ENCODE results near the gene AFAP1. TPM values are rescaled to one million over a fixed set of nuclear protein-coding genes. Genes with fewer than 3 reads are reported as not detected.
A peak's percentile ranks its signal among the peaks of the same experiment; 100 is the strongest.
"Not testable (repeated sequence)": the region's sequence is repeated elsewhere in the genome, so short reads cannot be mapped to it uniquely, and the experiment has no call there.

Gene AFAP1
- total RNA-seq, 1 experiment from 2014 or later = 32.9 TPM

DNA sequence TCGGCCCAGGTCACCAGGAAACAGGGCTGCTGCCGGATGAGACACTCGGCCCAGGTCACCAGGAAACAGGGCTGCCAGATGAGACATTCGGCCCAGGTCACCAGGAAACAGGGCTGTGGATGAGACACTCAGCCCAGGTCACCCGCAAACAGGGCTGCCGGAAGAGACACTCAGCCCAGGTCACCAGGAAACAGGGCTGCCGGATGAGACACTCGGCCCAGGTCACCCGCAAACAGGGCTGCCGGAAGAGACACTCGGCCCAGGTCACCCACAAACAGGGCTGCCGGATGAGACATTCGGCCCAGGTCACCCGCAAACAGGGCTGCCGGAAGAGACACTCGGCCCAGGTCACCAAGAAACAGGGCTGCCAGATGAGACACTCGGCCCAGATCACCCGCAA is 21.5 kb downstream of the AFAP1 start:
- DNase-seq (ENCODE audit: low spot score) = not testable (repeated sequence)

DNA sequence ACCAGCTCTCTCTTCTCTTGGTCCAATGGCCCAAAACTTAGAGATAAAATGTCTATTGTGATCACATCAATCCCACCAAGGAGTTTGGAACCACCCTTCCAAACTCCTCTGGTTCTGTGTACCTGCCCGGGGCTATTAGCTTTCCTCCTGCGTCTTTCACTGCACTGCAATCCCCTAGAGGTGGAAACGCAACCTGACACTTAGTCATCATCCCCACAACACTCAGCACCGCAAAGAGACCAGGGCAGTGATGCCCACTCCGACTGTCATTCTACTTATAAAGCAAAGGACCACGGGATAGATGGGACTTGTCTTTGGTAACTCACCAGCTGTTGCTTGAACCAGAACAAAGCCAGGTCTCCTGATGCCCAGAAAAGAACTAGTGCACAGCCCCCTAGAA is 22.0 kb downstream of the AFAP1 start:
- no peak for DNase-seq (ENCODE audit: low spot score)

DNA sequence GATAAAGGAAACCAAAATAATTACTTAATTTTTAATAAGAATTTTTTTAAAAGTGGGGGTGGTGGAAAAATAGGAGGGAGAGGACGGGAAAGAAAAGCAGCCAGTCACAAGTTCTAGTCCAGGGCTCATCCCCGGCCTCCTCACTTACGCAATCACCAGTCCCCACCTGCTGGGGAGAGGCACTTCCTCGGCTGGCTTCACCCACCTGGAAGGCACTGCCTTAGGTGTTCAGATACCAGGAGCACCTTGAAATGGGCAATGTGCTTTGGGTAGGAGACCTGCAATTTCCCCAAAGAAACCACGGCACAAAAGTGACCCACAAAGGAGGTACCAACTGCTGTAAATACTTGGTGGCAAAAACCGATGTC is 23.8 kb downstream of the AFAP1 start:
- DNase-seq (ENCODE audit: low spot score) = no peak

DNA sequence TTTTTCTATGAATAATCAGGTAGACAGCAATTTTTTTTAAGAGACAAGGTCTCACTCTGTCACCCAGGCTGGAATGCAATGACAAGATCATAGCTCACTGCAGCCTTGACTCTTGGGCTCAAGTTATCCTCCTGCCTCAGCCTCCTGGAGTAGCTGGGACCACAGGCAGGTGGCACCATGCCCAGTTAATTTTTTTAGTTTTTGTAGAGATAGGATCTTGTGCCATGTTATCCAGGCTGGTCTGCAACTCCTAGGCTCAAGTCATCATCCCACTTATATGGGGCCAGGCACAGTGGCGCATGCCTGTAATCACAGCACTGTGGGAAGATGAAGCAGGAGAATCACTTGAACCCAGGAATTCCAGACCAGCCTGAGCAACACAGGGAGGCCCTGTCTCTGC is 26.8 kb downstream of the AFAP1 start:
- DNase-seq (ENCODE audit: low spot score) = no peak

DNA sequence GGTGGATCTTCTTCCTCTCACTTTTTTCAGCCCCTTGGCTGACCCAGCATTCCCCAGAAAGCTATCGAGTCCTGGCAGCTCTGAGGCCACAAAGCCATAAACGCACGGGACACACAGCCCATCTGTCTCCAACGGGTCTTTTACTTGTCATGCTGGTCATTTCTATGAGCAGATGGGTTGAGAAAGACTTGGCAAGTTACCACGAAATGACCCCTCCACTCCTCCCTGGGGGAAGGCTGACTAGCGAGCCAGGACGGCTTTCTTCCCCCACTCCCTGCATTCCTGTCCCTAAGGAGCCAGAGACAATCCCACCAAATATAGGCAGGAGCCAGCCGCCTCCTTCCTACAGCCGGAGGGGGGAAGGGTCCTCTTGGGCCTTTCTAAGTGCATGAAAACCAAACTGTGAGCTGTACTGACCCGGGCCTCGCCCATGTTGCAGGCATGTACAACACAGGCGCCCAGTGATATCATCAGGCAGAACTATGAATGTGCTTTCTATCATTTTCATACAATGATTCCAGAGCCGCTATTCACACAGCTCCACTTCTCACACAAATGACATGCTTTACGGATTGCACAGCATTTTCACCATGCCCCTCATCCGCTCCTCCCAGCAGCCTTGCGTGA is 28.6 kb downstream of the AFAP1 start:
- no peak for DNase-seq (ENCODE audit: low spot score)

DNA sequence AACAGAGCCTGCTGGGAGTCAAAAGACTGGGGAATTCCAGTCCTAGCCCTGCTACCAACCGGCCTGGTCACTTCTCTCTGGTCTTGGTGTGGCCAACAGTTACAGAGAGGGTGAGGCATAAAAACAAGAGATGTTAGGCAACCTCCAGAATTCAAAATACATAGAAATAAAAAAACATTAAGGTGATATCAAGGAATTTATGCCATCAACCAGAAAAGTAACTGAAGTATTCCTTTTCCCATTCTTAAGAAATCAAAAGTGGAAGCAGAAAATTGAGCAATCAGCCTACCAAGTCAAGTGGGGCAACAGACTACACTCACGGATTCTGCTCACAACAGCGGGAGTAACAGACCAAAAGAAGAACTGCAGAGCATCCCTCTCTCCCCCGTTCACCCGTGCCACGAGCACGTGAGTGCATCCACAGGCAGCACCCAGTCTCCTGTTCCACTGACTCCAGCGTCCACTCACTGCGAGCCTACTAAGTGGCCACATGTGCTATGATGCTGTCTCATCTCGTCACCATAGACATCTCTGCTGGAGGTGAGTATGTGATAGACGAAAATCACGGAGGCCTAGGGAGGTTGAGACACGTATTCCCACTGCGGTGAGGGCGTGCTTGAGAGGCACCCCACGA is 29.3 kb downstream of the AFAP1 start:
- no peak for DNase-seq (ENCODE audit: low spot score)

DNA sequence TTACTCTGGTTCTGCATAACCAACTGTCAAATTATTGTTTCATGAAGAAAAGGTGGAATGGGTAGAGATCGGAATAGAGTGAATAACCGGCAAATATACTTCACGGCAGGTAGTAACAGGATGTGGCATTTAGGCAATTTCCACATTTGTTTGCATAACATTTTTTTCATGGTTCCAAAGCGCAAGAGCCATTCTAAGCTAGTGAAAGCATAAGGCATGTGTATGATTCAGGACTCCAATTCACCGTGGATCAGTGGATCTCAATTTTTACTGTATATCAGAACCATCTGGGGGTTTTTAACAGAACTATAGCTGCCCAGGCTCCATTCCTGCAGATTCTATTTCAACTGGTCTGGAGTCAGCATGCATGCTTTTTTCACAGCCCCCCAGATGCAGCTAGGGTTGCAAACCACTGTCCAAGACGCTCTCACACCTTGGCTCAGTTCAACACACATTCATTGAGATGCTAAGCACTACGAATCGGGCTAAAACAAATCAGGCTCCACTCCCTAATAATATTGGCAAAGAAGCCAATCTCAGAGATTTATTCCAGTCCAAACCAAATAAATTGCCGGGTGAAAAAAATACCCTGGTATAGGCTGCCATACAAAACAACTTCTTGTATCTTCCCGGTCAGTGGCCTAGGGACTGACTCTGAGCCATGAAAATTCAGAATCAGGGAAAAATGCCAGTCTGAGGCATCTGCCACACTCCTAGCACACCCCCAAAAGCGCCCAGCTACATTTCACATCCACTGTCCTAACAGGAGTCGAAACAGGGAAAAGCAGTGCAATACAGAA is 30.0 kb downstream of the AFAP1 start:
- DNase-seq (ENCODE audit: low spot score) = no peak

DNA sequence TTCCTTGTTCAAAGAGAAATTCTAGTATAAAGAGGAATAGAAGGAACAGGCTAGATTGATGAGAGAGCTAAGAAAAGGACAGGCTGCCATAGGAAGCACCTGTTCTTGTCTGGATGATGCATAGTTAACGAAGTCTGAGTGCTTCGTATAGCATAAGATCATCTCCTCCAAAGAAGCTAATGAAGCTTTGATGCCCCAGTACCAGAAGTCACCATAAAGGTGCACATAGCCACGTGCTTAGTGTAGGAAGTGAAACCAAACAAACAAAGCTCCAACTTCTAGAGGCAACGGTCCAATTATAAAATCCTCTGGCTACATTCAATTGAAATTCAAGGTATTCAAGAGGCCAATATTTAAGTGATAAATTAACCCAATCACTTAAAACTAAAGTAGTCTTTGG is 31.0 kb downstream of the AFAP1 start:
- DNase-seq (ENCODE audit: low spot score) = no peak

DNA sequence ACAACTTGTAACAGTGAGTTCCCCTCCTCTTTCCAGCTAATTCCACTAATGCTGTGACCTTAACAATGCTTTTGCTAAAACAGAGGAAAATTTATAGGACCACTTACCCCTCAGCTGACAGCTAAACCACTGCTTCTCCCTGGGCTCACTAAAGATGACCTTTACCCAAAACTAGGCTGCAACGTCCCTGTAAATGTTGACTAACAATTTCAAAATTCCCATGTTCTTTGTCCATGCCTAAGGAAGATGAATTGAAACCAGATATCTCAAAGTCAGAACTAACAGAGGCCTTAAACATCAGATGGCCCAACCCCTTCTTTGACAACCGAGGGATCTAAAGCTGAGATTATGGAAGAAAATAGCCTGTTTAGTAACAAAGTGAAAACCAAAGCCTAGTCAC is 32.5 kb downstream of the AFAP1 start:
- no peak for DNase-seq (ENCODE audit: low spot score)

DNA sequence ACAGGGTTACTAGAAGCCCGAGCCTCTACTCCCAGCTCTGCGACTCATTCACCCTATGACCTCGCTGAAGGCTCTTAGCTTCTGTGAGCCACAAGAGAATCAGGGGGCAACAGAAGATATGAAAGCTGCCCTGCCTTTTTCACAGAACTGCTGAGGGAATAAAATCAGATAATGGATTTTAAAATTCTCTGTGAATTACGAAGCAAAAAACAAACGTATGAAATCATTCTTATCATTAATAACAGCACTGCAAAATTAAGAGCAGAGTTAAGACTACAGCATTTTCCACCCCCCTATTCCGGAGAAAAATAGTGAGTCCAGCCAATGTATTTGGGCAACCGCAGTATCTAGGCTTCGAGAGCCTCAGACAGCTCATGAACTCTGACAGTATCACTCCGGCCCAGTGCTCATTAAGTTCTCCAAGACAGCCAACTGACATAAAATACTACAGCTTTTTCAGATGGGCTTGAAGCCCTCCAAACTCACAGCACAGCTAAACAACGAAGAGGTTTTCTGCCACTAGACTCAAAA is 33.4 kb downstream of the AFAP1 start:
- DNase-seq (ENCODE audit: low spot score) = no peak

DNA sequence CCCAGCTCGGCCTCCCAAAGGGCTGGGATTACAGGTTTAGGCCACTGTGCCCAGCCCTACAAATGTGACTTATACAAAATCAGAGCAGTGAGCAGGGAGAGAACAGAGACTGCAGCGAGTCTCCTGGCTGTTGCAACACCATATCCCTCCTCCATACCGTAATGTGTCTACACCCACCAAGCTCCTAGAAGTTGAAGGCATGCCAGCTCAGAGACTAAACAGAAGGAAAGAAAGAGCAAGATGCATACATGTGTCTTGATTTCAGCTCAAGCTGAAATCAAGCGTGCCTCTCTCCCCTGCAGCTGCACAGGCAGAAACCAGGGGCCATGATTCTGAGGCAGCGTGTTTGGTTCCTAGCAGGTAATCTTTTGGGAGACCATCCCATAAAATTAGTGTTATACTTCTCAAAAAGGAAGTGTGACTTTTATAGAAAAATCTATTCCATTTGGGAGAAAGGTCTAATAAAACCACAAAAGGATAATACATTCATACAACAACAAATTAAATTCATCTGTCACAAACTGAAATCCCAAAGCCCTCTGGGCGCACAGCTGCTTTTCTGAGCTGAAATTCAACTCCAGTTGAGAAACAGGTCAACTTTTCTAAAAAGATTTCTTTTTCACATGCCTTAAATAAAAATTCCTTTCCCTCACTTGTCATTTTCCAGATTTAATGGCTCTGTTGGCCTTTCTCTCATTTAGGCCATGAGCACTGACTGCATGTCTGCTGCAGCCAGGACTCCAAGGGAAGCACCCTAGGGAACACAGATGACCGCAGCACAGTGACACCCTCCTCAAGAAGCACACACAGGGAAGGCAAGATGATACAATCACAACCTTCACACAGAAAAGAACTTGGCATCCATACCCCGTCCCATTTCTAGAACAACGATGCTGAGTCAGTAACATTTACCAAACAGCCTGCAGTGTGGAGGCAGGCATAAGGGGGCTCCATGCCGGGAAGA is 34.4 kb downstream of the AFAP1 start:
- no peak for DNase-seq (ENCODE audit: low spot score)

DNA sequence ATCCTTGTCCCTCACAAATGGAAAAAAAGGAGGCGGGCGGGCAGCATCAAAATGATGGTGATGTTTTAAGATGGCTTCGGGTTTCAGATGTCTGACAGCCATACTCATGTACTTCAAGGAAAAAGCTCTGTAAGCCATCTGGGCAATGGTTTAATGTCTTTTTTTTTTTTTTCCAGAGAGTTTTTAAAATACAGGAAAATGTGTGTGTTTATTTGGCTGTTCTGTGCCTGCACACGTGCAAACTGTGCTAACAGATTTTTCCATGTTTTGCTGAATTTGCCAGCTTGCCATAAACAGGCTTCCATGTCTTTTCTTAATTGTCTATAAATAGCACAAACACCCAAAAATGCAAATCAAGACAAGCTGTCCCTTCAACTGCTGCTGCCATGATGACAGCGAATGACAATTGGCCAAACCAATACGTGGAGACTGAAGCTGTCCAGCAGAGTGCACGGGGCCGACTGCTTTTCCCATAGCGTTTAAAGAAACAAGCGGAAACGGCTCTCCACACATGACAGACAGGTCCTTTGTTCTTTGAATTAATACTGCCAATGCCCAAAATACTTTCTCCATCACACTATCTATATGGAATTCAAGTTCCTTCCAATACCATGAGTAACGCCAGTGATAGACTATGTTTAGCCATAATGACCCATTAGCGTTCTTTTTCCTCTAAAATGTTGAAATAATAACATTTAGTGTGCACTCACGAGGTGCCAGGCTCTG is 35.7 kb downstream of the AFAP1 start:
- no peak for DNase-seq (ENCODE audit: low spot score)

DNA sequence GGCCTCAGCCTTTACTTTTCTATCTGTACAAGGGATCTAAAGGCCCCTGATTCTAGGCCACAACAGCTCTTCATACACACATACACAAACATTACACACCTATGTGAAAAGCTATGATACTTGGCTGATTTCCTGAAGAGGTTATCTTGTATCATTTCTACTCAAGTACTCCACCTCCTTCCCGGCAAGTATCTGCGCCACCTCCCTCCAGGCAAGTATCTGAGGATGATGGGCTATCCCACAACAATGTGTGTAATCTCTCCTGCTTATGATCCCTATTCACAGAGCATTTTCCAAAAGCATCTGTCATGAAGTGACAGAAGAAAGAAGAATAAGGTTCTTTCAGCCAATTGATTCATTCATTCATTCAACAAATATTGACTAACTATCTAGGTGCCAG is 36.8 kb downstream of the AFAP1 start:
- DNase-seq (ENCODE audit: low spot score) = no peak

DNA sequence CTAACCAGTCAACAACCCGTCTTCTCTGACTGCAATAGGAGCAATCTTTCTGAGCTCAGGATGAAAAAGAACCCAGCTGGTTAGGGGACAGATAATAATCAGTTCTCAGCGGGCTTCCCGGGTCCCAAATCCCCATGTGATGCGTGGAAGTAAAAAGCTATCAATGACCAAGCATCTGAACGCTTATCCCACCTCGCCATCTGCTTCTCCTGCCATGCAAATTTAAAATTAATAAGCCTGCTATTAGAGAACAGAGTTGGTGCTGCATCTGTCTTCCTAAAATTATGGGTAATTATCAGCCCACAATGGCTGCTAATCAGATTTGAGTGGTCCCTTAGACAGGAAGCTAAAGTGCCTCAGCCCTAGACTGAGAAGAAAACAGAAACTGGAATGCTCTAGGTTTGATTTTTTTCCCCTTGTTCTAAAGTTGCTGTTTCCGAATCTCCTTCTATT is 37.5 kb downstream of the AFAP1 start:
- DNase-seq (ENCODE audit: low spot score) = no peak

DNA sequence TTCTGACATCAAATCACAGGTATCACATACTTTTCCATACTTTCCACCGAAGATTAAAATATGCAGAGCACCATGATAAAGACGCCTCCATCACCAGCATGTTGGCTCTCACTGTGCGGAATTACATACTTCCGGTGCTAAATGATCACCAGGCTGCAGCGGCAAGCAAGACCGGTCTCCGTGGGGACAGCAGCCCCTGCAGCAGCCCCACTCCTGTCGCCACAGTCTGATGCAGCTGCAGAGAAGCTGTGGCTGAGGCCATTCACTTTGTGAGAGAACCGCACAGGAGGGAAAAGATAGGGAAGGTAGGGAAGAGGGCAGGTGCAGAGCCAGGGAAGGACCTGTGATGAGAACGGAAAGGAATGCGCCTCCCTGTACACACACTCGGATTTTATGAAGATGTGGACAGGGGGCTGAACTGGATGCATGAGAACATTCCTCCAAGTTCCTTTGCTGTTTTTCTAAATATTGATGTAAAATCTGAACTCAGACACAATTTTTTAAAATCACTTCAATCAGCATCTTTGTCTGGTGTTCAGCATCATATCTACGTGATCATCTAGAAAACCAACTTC is 38.3 kb downstream of the AFAP1 start:
- no peak for DNase-seq (ENCODE audit: low spot score)

DNA sequence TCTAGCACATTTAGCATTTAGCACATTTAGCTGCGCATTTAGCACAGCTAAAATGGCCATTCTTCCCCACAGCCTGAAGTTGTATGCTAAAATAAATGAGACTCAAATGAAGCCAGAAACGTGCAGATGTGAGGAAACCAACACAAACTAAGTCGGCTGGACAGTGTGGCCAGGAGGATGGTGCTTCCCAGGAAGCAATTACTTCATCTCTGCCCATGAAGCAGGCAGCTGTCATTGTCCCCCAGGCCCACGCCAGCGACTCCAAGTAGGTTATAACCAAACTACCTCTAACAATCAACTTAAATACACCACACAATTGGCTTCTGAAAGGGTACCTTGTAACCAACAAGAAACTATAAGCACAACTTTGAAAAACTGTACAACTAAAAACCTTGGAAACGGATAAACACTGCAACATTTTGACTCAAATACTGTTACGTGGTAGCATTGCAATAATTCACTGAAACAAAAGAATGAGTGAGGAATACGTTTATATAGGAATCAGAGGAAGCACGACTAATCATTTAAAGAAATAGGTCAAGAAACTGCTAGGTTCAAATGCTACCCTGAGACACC is 39.2 kb downstream of the AFAP1 start:
- DNase-seq (ENCODE audit: low spot score) = no peak

DNA sequence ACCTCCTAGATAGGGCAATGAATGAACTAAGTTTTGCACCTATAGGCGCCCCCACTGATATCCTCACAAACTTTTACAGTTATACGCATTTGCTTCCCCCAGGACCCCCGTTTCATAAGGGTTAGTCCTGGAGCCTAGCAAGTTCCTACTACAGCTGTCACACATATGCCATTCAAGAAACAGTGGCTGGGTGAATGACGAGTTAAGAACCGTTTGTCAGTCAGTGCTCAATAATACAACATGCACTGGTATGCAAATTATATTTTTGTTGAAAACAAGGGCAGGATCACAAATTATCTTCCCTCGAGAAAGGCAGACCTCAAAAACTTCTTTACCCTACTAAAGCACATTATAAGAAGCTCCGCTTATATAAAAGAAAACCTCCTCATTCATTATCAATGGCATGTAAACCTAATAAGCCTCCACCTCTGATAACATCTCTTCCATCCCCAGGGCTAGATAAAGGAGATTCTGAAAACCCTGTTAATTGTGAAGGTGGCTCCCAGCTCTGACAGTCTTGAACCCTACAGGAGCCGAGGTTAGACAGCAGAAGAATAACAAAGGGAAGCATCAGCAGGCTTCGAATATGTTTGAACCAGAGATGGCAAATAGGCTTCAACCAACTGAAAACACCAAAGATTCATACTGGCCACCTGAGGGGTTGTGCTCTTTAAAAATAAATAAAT is 40.3 kb downstream of the AFAP1 start:
- no peak for DNase-seq (ENCODE audit: low spot score)

DNA sequence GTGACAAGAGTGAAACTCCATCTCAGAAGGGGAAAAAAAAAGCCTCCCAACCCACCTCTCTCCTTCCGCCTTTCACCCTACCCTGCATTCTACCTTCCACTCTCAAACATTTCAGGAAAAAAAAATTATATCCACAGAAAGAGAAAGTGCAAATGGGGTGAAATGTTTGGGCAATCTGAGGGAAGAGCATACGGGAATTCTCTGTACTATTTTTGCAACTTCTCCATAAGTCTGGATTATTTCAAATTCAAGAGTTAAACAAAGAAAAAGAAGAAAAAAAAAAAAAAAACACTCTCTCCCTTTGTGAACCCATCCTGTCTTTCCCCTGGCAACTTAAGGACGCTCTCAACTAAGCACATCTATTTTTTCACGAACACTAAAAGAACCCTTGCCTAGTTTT is 41.3 kb downstream of the AFAP1 start:
- no peak for DNase-seq (ENCODE audit: low spot score)

DNA sequence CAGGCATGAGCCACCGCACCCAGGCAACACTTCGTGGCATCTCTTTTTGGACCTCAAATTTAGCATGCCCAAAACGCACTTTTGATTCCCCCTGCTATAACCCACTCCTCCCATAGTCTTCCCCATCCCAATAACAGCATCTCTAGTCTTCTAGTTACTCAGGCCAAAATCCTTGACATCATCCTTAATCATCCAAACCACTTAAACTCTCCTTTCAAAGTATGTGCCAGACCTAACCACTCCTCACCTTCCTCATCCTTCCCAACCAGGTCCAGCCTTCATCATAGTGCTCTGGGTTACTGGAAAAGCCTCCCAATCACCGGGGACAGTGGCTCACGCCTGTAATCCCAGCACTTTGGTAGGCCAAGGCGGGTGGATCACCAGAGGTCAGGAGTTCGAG is 41.9 kb downstream of the AFAP1 start:
- DNase-seq (ENCODE audit: low spot score) = peak; percentile 22
